GM21723 (cell line): ENCODE results near the gene ZNF419.

Source experiments
- ATAC-seq: cut with Tn5 transposase; IDR thresholded peaks from one replicate; pipeline ENCODE4 v1.9.1; 2021; ENCODE audit warnings: mild to moderate bottlenecking, moderate library complexity; ENCODE audit not compliant: unreplicated experiment

ZNF419 gene

GRCh38 chr19:57527136-57527881, 39.8 kb downstream of the ZNF419 start, which contains the start of gene ZNF549:
ZNF549 (plus strand) TSS chr19:57527356; CDS start chr19:57527574, 218 bp downstream.
- ATAC-seq = peak; percentile 98

GRCh38 chr19:57537953-57538547, 50.5 kb downstream of the ZNF419 start:
- ATAC-seq = no peak
